ENCODE data around the gene TSPAN9.

Gene TSPAN9

GRCh38 chr12:3205742-3206519, 128.8 kb downstream of the TSPAN9 start:
- TF ChIP-seq GABPA (IDR thresholded peaks at IDR 0.05; ENCODE audit: low read depth) = no peak
- no peak for TF ChIP-seq REST (IDR thresholded peaks at IDR 0.05; ENCODE audit: insufficient replicate concordance, low read depth)
- no peak for TF ChIP-seq SPI1 (IDR thresholded peaks at IDR 0.05; ENCODE audit: borderline replicate concordance, low read depth)
- no peak for TF ChIP-seq CTCF (IDR thresholded peaks at IDR 0.05; ENCODE audit: insufficient read depth, low read length)
- TF ChIP-seq POLR2AphosphoS5 (IDR thresholded peaks at IDR 0.05; ENCODE audit: low read depth) = no peak
- no peak for DNase-seq (ENCODE audit: low read depth in 1 of 2, low spot score in 1 of 2)
- Histone ChIP-seq H3K27ac (replicated peaks) (no peak overlapping the region), H3K4me3 (replicated peaks; ENCODE audit: insufficient read depth, low read length) (no peak overlapping the region), H3K27me3 (ENCODE audit: insufficient read depth, poor library complexity, severe bottlenecking) (peaks cover 22% of the 10 kb centered on the region)

GRCh38 chr12:3206536-3207072, 129.4 kb downstream of the TSPAN9 start:
- TF ChIP-seq POLR2AphosphoS5 (IDR thresholded peaks at IDR 0.05; ENCODE audit: low read depth) (no peak), CTCF (IDR thresholded peaks at IDR 0.05; ENCODE audit: insufficient read depth, low read length) (no peak), GABPA (IDR thresholded peaks at IDR 0.05; ENCODE audit: low read depth) (no peak)
- Histone ChIP-seq H3K4me3 (replicated peaks; ENCODE audit: insufficient read depth, low read length) (no peak overlapping the region), H3K27me3 (ENCODE audit: insufficient read depth, poor library complexity, severe bottlenecking) (peaks cover 15% of the 10 kb centered on the region), H3K27ac (replicated peaks) (no peak overlapping the region)
- no peak for DNase-seq (ENCODE audit: low read depth in 1 of 2, low spot score in 1 of 2)

GRCh38 chr12:3207175-3207574, 130.0 kb downstream of the TSPAN9 start:
- peaks cover 9% of the 10 kb centered on the region for H3K27me3 ChIP-seq (ENCODE audit: insufficient read depth, poor library complexity, severe bottlenecking)
- TF ChIP-seq GABPA (IDR thresholded peaks at IDR 0.05; ENCODE audit: low read depth) (no peak), CTCF (IDR thresholded peaks at IDR 0.05; ENCODE audit: insufficient read depth, low read length) (no peak), REST (IDR thresholded peaks at IDR 0.05; ENCODE audit: insufficient replicate concordance, low read depth) (no peak), POLR2AphosphoS5 (IDR thresholded peaks at IDR 0.05; ENCODE audit: low read depth) (no peak)
- H3K4me3 ChIP-seq (replicated peaks; ENCODE audit: insufficient read depth, low read length) = no peak overlapping the region
- H3K27ac ChIP-seq (replicated peaks) = no peak overlapping the region
- DNase-seq (ENCODE audit: low read depth in 1 of 2, low spot score in 1 of 2) = no peak
